ENCODE results near the gene CCNL1.

The CCNL1 gene

GRCh38 chr3:157125101-157125500 lies 34.8 kb downstream of the CCNL1 start:
- DNase-seq (ENCODE audit: low read depth, low spot score): no peak

DNA sequence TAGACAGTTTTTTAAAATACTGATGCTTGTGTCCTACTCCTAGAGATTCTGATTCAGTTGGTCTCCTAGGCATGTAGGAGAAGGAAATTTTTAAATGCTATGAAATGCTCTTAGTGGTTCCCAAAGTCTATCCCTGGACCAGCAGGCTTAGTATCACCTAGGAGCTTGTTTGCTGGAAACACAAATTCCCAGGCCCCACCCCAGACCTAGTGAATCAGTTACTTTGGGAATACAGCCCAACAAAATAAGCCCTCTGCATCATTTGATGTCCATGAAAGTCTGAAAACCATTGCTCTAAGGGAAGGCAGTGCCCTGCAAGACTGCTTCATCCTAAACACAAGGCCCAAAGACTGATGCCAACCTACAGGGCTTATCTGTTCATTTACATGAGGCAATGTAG lies 36.3 kb downstream of the CCNL1 start:
- no peak for DNase-seq (ENCODE audit: low read depth, low spot score)

- no peak for DNase-seq (ENCODE audit: low read depth, low spot score)
Measured at GRCh38 chr3:157122832-157123427, 37.0 kb downstream of the CCNL1 start.

DNA sequence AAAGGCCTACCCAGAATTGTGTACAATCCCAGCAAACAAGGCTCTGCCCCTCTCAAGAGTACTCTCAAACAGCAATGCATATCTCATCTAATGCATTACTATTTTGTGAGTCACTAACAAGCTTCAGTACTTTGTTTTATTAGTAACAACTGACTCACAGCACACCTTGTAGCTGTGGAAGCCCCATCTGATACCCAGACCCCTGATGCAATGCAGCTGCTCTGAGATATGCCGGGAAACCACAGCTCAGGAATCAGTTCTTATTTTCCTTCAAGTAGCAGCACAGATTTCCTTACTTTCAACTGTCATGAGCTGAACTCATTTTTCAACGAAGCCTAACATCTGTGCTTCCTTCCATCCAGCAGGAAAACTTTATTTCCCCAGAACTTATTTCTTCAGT lies 37.8 kb downstream of the CCNL1 start:
- no peak for DNase-seq (ENCODE audit: low read depth, low spot score)

- no peak for DNase-seq (ENCODE audit: low read depth, low spot score)
Measured at GRCh38 chr3:157121522-157121921, 38.4 kb downstream of the CCNL1 start.

GRCh38 chr3:157120071-157120892 lies 39.7 kb downstream of the CCNL1 start:
- DNase-seq (ENCODE audit: low read depth, low spot score): no peak

DNA sequence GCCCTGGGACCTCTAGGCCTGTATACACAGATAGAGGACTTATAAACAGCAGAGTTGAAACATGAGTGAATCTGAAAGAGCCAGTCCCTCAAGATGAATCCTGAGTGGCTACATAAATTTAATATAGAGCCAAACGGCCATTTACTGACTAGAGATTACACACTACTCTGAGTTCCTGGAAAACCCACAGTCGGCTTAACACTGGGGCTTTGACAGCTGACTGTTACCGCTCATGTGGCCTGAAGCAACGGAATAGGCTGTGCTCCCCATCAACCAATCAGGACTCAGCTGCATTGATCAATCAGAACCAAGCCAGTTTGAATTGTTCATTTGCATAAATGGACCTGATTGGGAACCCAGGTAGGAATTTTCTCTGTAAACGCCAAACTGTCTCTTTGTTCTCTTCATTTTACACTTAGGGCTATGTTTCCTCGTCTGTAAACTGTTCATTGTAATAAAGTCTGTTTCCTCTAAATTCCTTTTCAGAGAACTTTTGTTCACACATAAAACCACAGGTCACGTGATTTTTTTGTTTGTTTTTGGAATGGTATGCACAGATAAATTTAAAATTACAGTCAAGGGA lies 40.5 kb downstream of the CCNL1 start:
- no peak for DNase-seq (ENCODE audit: low read depth, low spot score)

DNA sequence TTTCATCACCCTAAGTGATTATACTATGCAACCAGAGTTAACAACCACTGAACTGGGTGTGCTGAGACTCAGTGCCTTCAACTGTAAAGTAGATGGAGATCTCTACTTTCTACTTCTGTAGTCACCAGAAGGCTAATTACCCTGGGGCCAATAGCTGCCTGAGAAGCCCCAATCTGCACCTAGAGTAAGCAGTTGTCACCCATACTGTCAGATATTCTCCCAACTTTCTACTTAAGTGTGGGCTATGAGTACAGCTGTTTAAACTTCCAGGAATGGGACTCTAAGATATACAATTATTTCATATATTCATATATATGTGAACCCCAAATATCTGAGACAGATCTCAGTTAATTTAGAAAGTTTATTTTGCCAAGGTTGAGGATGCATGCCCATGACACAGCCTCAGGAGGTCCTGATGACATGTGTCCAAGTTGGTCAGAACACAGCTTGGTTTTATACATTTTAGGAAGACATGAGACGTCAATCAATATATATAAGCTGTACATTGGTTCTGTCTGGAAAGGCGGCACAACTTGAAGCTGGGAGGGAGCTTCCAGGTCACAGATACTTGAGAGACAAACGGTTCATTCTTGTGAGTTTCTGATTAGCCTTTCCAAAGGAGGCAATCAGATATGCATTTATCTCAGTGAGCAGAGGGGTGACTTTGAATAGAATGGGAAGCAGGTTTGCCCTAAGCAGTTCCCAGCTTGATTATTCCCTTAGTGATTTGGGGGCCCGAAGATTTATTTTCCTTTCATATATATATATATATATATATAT lies 41.9 kb downstream of the CCNL1 start:
- no peak for DNase-seq (ENCODE audit: low read depth, low spot score)

DNA sequence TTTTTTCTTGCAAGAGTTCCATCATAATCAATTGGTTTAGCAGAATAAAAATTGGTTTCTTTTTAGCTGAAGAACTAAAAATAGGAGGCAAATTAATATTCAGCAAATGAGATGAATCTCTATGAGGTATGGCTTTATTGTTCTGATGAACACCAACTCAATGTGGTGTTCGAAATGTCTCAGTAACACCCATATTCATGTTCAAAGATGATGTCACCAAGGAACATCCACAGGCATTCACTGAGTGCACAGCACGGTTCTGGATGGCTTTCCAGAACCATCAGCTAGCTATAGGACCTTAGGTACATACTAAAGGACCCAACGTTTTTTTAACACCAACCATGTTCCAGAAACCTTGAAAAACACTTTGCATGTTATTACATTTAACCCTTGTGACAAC lies 42.7 kb downstream of the CCNL1 start:
- DNase-seq (ENCODE audit: low read depth, low spot score): no peak

DNA sequence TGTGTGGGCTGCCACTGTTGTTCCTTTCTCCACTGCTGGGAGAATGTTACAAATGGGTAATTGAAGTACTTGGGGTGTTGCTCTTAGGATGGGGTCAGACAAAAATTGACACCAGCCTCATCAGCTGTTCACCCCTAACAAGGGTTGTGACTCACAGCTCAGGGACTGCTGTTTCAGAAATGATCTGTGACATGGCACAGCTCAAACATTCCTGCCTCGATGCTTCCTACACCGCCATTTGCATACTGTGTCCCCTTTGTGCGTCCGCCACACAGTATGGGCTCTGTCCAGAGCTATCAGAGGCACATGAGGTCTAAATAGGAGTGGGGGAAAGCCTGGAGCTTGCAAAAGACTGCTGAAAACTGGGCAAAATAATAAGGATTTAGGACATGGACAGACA lies 43.9 kb downstream of the CCNL1 start:
- no peak for DNase-seq (ENCODE audit: low read depth, low spot score)

DNA sequence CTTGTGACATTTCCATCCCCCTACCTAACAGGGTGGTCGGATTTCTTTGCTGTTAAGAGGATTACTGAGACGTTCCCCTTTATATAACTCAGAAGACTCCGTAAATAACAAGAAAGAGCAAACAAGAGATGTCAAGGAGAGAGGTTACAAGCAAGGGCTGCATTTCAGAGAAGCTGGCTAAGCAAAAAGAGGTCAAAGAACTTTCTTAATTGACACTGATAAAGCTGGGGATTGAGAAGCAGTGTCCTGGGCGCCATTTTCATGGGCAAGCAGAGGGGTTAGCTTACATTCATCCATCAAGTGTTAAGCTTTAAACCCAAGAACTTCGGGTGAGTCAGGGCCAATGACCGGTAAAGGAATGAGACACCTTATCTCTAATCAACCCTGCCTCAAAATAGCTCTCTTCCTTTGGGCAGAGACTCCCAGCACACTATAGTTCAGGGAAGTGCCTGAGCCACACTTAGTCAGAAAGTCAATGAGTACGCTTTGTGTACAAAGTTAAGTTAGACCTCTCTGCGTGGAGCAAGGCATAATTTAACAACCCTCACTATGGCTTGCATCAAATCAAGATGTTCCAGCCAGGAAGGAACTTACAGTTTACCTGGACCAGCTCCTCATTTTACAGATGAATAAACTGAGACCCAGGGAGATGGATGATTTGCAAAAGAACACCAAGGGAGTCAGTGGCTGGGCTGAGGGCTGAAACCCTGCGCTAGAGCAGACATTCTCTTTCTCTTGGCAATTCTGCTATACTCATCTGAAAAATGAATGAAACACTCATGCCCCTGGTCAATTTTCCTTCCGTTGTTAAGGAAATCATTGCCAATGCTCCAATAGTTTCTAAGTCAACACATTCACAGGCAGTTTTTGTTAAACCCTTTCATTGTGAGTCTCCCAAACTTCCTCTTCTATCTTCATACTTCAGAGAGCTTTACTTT lies 44.6 kb downstream of the CCNL1 start:
- DNase-seq (ENCODE audit: low read depth, low spot score): no peak

DNA sequence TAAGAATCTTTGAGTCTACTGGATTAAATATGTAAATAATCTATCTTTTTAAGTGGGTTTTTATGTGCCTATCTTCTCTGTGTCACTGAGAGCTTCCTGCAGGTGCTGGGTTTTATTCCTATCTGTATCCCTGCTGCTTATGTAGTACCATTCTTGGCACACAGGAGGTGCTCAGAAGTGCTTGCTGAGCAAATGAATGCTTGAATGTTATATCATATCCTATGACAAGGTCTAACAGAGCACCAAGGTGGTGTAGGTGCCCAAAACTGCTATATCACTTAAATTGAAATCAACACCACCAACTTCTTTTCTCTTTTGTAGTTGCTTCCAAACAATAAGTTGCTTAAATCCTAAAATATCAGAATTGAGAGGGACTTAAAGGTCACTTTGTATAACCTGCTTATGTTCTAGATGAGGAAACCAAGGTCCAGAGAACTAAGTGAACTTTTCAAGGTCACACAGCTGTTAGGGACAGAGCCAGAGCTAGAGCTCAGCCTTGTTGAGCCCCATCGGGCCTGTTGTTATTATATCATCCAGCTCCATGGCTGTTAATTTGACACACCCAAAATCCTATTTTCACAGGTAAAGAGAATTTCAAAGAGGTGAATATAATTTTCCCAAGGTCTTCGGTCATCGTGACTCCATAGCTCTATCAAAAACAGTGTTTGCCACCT lies 46.0 kb downstream of the CCNL1 start:
- DNase-seq (ENCODE audit: low read depth, low spot score): no peak

GRCh38 chr3:157112536-157112935 lies 47.4 kb downstream of the CCNL1 start:
- DNase-seq (ENCODE audit: low read depth, low spot score): no peak

GRCh38 chr3:157111518-157111917 lies 48.4 kb downstream of the CCNL1 start:
- DNase-seq (ENCODE audit: low read depth, low spot score): no peak

- no peak for DNase-seq (ENCODE audit: low read depth, low spot score)
Measured at GRCh38 chr3:157110761-157111278, 49.1 kb downstream of the CCNL1 start.

GRCh38 chr3:157109267-157110141 lies 50.4 kb downstream of the CCNL1 start:
- DNase-seq (ENCODE audit: low read depth, low spot score): no peak

DNA sequence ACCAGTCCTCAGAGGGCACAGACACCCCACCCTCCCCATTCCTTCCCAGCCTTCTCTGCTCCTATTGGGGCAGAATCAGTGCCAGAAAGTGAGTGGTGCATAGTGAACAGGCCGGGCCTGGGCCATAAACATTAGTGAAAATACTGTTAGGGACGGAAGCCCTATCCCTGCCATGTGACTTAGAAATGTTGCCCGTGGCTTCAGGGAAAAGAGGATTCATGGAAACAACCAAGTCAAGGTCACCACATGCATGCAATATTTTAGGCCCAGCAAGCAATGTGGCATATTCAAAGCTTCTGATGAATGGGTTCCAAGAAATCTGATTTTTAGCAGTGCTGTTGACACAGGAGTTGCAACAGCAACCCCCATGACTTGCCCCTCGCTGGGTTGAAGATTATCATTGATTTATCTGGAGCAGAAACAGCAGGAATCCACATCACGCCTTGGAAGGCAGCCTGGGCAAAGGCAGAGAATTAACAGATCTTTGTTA lies 52.3 kb downstream of the CCNL1 start:
- no peak for DNase-seq (ENCODE audit: low read depth, low spot score)

DNA sequence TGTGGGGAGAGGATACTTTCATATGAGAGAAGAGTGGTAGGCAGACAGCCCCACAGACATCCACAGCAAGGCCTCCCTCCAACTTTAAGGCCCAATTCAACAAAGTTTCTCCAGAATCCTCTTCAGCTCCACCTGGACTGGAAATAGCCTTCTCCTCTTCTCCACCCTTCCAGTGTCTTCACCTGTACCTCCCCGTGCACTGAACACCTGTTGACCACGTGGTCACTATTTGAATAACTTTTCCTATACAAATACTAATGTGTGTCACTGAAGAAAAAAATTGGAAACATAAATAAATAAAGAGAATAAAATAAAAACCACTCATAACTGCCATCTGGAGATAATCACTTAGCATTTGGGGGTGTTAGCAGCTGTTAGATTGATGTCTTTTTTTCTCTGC lies 52.9 kb downstream of the CCNL1 start:
- DNase-seq (ENCODE audit: low read depth, low spot score): no peak
